ENCODE data around the gene KANSL1. TPM values are rescaled to one million over a fixed set of nuclear protein-coding genes. Genes with fewer than 3 reads are reported as not detected.

The KANSL1 gene
- total and polyA plus RNA-seq, 9 of the 15 experiments (the other 6 are each of a cell fraction or from before 2014, with no cell fraction given): 3.6 to 55.4 (median 31.8) TPM

- TF ChIP-seq, protein P1, sequence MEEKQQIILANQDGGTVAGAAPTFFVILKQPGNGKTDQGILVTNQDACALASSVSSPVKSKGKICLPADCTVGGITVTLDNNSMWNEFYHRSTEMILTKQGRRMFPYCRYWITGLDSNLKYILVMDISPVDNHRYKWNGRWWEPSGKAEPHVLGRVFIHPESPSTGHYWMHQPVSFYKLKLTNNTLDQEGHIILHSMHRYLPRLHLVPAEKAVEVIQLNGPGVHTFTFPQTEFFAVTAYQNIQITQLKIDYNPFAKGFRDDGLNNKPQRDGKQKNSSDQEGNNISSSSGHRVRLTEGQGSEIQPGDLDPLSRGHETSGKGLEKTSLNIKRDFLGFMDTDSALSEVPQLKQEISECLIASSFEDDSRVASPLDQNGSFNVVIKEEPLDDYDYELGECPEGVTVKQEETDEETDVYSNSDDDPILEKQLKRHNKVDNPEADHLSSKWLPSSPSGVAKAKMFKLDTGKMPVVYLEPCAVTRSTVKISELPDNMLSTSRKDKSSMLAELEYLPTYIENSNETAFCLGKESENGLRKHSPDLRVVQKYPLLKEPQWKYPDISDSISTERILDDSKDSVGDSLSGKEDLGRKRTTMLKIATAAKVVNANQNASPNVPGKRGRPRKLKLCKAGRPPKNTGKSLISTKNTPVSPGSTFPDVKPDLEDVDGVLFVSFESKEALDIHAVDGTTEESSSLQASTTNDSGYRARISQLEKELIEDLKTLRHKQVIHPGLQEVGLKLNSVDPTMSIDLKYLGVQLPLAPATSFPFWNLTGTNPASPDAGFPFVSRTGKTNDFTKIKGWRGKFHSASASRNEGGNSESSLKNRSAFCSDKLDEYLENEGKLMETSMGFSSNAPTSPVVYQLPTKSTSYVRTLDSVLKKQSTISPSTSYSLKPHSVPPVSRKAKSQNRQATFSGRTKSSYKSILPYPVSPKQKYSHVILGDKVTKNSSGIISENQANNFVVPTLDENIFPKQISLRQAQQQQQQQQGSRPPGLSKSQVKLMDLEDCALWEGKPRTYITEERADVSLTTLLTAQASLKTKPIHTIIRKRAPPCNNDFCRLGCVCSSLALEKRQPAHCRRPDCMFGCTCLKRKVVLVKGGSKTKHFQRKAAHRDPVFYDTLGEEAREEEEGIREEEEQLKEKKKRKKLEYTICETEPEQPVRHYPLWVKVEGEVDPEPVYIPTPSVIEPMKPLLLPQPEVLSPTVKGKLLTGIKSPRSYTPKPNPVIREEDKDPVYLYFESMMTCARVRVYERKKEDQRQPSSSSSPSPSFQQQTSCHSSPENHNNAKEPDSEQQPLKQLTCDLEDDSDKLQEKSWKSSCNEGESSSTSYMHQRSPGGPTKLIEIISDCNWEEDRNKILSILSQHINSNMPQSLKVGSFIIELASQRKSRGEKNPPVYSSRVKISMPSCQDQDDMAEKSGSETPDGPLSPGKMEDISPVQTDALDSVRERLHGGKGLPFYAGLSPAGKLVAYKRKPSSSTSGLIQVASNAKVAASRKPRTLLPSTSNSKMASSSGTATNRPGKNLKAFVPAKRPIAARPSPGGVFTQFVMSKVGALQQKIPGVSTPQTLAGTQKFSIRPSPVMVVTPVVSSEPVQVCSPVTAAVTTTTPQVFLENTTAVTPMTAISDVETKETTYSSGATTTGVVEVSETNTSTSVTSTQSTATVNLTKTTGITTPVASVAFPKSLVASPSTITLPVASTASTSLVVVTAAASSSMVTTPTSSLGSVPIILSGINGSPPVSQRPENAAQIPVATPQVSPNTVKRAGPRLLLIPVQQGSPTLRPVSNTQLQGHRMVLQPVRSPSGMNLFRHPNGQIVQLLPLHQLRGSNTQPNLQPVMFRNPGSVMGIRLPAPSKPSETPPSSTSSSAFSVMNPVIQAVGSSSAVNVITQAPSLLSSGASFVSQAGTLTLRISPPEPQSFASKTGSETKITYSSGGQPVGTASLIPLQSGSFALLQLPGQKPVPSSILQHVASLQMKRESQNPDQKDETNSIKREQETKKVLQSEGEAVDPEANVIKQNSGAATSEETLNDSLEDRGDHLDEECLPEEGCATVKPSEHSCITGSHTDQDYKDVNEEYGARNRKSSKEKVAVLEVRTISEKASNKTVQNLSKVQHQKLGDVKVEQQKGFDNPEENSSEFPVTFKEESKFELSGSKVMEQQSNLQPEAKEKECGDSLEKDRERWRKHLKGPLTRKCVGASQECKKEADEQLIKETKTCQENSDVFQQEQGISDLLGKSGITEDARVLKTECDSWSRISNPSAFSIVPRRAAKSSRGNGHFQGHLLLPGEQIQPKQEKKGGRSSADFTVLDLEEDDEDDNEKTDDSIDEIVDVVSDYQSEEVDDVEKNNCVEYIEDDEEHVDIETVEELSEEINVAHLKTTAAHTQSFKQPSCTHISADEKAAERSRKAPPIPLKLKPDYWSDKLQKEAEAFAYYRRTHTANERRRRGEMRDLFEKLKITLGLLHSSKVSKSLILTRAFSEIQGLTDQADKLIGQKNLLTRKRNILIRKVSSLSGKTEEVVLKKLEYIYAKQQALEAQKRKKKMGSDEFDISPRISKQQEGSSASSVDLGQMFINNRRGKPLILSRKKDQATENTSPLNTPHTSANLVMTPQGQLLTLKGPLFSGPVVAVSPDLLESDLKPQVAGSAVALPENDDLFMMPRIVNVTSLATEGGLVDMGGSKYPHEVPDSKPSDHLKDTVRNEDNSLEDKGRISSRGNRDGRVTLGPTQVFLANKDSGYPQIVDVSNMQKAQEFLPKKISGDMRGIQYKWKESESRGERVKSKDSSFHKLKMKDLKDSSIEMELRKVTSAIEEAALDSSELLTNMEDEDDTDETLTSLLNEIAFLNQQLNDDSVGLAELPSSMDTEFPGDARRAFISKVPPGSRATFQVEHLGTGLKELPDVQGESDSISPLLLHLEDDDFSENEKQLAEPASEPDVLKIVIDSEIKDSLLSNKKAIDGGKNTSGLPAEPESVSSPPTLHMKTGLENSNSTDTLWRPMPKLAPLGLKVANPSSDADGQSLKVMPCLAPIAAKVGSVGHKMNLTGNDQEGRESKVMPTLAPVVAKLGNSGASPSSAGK (IDR thresholded peaks at IDR 0.05): peak; percentile 57
- TF ChIP-seq BMI1 (IDR thresholded peaks at IDR 0.05; ENCODE audit: low read length): no peak
- TF ChIP-seq NR1H2 (CRISPR knock-in tag; IDR thresholded peaks at IDR 0.05): no peak
- no peak for TF ChIP-seq NCOA6 (IDR thresholded peaks at IDR 0.05)
- no peak for TF ChIP-seq DEAF1 (CRISPR knock-in tag; IDR thresholded peaks at IDR 0.05)
- TF ChIP-seq, protein P2, sequence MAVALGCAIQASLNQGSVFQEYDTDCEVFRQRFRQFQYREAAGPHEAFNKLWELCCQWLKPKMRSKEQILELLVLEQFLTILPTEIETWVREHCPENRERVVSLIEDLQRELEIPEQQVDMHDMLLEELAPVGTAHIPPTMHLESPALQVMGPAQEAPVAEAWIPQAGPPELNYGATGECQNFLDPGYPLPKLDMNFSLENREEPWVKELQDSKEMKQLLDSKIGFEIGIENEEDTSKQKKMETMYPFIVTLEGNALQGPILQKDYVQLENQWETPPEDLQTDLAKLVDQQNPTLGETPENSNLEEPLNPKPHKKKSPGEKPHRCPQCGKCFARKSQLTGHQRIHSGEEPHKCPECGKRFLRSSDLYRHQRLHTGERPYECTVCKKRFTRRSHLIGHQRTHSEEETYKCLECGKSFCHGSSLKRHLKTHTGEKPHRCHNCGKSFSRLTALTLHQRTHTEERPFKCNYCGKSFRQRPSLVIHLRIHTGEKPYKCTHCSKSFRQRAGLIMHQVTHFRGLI (CRISPR knock-in tag; IDR thresholded peaks at IDR 0.05): no peak
- no peak for TF ChIP-seq ZNF41 (CRISPR knock-in tag; conservative IDR thresholded peaks at IDR 0.05)
- TF ChIP-seq, protein P3, sequence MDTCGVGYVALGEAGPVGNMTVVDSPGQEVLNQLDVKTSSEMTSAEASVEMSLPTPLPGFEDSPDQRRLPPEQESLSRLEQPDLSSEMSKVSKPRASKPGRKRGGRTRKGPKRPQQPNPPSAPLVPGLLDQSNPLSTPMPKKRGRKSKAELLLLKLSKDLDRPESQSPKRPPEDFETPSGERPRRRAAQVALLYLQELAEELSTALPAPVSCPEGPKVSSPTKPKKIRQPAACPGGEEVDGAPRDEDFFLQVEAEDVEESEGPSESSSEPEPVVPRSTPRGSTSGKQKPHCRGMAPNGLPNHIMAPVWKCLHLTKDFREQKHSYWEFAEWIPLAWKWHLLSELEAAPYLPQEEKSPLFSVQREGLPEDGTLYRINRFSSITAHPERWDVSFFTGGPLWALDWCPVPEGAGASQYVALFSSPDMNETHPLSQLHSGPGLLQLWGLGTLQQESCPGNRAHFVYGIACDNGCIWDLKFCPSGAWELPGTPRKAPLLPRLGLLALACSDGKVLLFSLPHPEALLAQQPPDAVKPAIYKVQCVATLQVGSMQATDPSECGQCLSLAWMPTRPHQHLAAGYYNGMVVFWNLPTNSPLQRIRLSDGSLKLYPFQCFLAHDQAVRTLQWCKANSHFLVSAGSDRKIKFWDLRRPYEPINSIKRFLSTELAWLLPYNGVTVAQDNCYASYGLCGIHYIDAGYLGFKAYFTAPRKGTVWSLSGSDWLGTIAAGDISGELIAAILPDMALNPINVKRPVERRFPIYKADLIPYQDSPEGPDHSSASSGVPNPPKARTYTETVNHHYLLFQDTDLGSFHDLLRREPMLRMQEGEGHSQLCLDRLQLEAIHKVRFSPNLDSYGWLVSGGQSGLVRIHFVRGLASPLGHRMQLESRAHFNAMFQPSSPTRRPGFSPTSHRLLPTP (IDR thresholded peaks at IDR 0.05; ENCODE audit: borderline replicate concordance, extremely low read depth, insufficient read length): no peak
- no peak for TF ChIP-seq SMAD3 (CRISPR knock-in tag; conservative IDR thresholded peaks at IDR 0.05)
Observed at GRCh38 chr17:46191322-46192188, 1.7 kb downstream of the KANSL1 start (continued).

Measured in K562 (cell line).